ENCODE data around the gene CHRND. TPM values are rescaled to one million over a fixed set of nuclear protein-coding genes. Genes with fewer than 3 reads are reported as not detected.

CHRND gene
- total and polyA plus RNA-seq, 2 of the 13 experiments (the other 11 are each of a cell fraction or from before 2014, with no cell fraction given): 0.18 TPM; not detected in 1

DNA sequence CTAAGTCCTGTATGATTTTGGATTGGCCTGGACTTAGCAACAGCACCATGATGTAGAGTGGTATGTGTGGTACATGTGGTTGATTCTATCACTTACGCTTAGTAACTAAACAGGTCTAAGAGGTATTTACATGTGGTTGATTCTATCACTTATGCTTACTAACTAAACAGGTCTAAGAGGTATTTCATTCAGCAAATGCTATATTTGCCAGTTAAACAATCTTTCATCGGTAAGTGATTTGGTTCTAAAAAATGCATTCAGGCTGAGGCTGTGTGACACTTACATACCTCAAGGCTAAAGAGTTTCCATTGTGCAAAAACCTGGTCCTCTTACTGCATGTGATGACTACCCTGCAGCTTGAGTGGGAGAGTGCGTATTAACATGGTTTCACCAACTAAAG lies 37.6 kb downstream of the CHRND start (continued):
- TF ChIP-seq RFXAP (CRISPR knock-in tag; IDR thresholded peaks at IDR 0.05; ENCODE audit: borderline replicate concordance): no peak
- TF ChIP-seq ZNF747 (CRISPR knock-in tag; IDR thresholded peaks at IDR 0.05; ENCODE audit: borderline replicate concordance): no peak
- no peak for TF ChIP-seq ZNF766 (CRISPR knock-in tag; IDR thresholded peaks at IDR 0.05; ENCODE audit: borderline replicate concordance)
- TF ChIP-seq ZNF232 (CRISPR knock-in tag; IDR thresholded peaks at IDR 0.05; ENCODE audit: borderline replicate concordance): no peak
- TF ChIP-seq ZNF550 (CRISPR knock-in tag; IDR thresholded peaks at IDR 0.05; ENCODE audit: borderline replicate concordance): no peak
- TF ChIP-seq ZNF264 (CRISPR knock-in tag; IDR thresholded peaks at IDR 0.05): no peak
- TF ChIP-seq ZNF792 (CRISPR knock-in tag; IDR thresholded peaks at IDR 0.05): no peak
- no peak for TF ChIP-seq EZH2 (conservative IDR thresholded peaks at IDR 0.05; ENCODE audit: low read depth, low read length)

DNA sequence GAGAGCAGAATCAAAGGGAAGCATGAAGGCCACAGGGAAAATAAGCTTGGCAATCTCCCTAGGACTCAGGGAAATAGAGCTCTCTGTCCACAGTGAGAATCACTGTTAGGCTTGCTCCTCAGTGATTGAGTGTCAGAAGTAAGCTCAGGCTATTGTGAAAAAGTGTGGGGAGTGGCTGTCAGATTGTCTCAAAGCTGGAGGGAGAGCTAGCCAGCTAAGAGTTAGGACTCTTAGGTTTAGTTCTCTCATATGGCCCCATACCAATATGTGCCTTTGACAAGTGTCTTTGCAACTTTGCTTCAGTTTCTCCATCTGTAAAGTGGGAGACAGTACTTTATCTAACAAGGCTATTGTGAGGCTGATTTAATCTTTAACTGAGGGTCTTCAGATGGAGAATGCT lies 41.8 kb downstream of the CHRND start:
- Histone ChIP-seq H3K4me2 (ENCODE audit: low read depth, low read length) (no peak overlapping the region), H3K27me3 (ENCODE audit: control insufficient read depth in 1 of 2, insufficient read depth in 2 of 2, low read length in 2 of 2) (no peaks in the 10 kb centered on the region), H3K79me2 (ENCODE audit: insufficient read depth, low read length) (no peaks in the 10 kb centered on the region), H3K9ac (ENCODE audit: insufficient read depth, low read depth, low read length) (no peak overlapping the region), H3K36me3 (replicated peaks in 1 of 2; ENCODE audit: control insufficient read depth in 1 of 2, insufficient read depth in 2 of 2, low read length in 2 of 2) (peaks cover 43 to 79% of the 10 kb centered on the region in 2 experiments), H4K20me1 (ENCODE audit: insufficient read depth, low read length) (no peaks in the 10 kb centered on the region), H3K4me1 (ENCODE audit: insufficient read depth, low read length) (peaks cover 4% of the 10 kb centered on the region), H2AFZ (ENCODE audit: low read length) (no peak overlapping the region), H3K4me3 (replicated peaks in 1 of 3; ENCODE audit: insufficient read depth in 1 of 3, low read depth in 2 of 3, low read length in 3 of 3) (no peak overlapping the region), H3K9me3 (ENCODE audit: low read length) (no peaks in the 10 kb centered on the region), H3K27ac (ENCODE audit: extremely low read length, insufficient read depth, low read length) (no peak overlapping the region)
- ATAC-seq (no peak), FAIRE-seq (no peak), DNase-seq (ENCODE audit: low spot score) (no peak)
- in situ Hi-C loops (cut with HindIII; ENCODE audit: extremely low pct_ligation_motif_present, low pct_unique_long_range_greater_than_20kb) (no loop called here), intact Hi-C loops (cut with micrococcal nuclease; ENCODE audit: unreplicated experiment) (no loop called here)
- TF ChIP-seq ZNF709 (CRISPR knock-in tag; IDR thresholded peaks at IDR 0.05) (no peak), HES4 (CRISPR knock-in tag; IDR thresholded peaks at IDR 0.05; ENCODE audit: borderline replicate concordance) (no peak), MEF2D (CRISPR knock-in tag; IDR thresholded peaks at IDR 0.05) (no peak), KLF15 (CRISPR knock-in tag; IDR thresholded peaks at IDR 0.05; ENCODE audit: borderline replicate concordance) (no peak), ZNF792 (CRISPR knock-in tag; IDR thresholded peaks at IDR 0.05) (no peak), PITX1 (CRISPR knock-in tag; IDR thresholded peaks at IDR 0.05) (no peak), ZNF30 (CRISPR knock-in tag; IDR thresholded peaks at IDR 0.05) (no peak), PAF1 (CRISPR knock-in tag; IDR thresholded peaks at IDR 0.05) (no peak), ZNF549 (CRISPR knock-in tag; IDR thresholded peaks at IDR 0.05) (no peak), HCFC1 (IDR thresholded peaks at IDR 0.05; ENCODE audit: low read depth, low read length) (no peak), JUN (CRISPR knock-in tag; IDR thresholded peaks at IDR 0.05) (no peak), HOXA9 (CRISPR knock-in tag; IDR thresholded peaks at IDR 0.05; ENCODE audit: borderline replicate concordance) (no peak), PCBP1 (IDR thresholded peaks at IDR 0.05; ENCODE audit: borderline replicate concordance, low read depth, low read length) (no peak)
- TF ChIP-seq, protein P1, sequence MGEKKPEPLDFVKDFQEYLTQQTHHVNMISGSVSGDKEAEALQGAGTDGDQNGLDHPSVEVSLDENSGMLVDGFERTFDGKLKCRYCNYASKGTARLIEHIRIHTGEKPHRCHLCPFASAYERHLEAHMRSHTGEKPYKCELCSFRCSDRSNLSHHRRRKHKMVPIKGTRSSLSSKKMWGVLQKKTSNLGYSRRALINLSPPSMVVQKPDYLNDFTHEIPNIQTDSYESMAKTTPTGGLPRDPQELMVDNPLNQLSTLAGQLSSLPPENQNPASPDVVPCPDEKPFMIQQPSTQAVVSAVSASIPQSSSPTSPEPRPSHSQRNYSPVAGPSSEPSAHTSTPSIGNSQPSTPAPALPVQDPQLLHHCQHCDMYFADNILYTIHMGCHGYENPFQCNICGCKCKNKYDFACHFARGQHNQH (CRISPR knock-in tag; IDR thresholded peaks at IDR 0.05): no peak
- TF ChIP-seq, protein P2, sequence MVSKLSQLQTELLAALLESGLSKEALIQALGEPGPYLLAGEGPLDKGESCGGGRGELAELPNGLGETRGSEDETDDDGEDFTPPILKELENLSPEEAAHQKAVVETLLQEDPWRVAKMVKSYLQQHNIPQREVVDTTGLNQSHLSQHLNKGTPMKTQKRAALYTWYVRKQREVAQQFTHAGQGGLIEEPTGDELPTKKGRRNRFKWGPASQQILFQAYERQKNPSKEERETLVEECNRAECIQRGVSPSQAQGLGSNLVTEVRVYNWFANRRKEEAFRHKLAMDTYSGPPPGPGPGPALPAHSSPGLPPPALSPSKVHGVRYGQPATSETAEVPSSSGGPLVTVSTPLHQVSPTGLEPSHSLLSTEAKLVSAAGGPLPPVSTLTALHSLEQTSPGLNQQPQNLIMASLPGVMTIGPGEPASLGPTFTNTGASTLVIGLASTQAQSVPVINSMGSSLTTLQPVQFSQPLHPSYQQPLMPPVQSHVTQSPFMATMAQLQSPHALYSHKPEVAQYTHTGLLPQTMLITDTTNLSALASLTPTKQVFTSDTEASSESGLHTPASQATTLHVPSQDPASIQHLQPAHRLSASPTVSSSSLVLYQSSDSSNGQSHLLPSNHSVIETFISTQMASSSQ (IDR thresholded peaks at IDR 0.05; ENCODE audit: low read depth): no peak
- TF ChIP-seq, protein P2 (CRISPR knock-in tag; IDR thresholded peaks at IDR 0.05; ENCODE audit: borderline replicate concordance): no peak
- ChIA-PET POLR2A (no interaction called here), CTCF (ENCODE audit: low intra/inter-chr PET ratio, low total read pairs) (no interaction called here)
- BruUV-seq (replicated peaks): no TSS peak
